Pericardium fibroblast (primary cell): Measurements from ENCODE around the gene ADD1. TPM values are rescaled to one million over a fixed set of nuclear protein-coding genes. Genes with fewer than 3 reads are reported as not detected.

ENCODE experiments used
- total RNA-seq: library from RNA; depleted of rRNA; stranded (reverse); fragments of >200 nt; gene quantifications from 2 replicates; pipeline ENCODE4 v1.2.3, GENCODE V29; 2015

ADD1 gene, protein sequence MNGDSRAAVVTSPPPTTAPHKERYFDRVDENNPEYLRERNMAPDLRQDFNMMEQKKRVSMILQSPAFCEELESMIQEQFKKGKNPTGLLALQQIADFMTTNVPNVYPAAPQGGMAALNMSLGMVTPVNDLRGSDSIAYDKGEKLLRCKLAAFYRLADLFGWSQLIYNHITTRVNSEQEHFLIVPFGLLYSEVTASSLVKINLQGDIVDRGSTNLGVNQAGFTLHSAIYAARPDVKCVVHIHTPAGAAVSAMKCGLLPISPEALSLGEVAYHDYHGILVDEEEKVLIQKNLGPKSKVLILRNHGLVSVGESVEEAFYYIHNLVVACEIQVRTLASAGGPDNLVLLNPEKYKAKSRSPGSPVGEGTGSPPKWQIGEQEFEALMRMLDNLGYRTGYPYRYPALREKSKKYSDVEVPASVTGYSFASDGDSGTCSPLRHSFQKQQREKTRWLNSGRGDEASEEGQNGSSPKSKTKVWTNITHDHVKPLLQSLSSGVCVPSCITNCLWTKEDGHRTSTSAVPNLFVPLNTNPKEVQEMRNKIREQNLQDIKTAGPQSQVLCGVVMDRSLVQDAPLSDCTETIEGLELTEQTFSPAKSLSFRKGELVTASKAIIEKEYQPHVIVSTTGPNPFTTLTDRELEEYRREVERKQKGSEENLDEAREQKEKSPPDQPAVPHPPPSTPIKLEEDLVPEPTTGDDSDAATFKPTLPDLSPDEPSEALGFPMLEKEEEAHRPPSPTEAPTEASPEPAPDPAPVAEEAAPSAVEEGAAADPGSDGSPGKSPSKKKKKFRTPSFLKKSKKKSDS
- 164 and 215 TPM in 2 replicates for total RNA-seq

DNA sequence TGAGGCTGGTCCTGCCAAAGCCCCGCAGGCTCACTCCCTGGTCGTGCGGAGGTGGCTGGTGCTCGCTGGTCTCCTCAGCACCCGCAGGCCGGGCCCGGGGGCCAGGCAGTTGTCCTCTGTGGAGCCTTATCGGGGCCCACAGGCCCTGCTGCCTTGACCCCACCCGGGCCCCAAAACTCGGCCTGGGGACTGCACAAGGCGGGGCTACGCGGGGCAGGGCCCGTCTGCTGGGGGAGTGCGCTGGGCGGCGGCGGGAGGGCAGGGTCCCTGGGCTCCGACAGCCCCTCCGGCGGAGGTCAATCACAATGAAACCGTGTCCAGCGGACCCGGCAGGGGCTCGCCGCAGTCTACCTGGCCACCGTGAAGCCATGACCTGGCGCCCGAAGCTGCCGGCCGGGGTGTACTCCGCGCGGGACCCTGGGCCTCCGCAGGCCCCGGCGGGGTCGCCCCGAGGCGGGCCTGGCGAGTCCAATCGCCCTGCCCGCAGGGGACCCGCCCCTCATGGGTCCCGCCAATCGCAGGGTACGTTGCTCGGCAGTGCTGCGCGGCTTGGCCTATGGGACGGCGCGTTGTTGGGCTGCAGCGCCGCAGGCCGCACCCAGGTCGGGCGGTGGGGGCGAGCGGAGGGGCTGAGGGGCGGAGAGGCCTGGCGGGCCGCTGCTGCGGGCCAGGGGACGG lies at the start of gene ADD1:
Gene ADD1 (plus strand): TSS at position 582 of the 678 bp plus-strand sequence. CDS start 32,072 bp downstream, outside the sequence.

DNA sequence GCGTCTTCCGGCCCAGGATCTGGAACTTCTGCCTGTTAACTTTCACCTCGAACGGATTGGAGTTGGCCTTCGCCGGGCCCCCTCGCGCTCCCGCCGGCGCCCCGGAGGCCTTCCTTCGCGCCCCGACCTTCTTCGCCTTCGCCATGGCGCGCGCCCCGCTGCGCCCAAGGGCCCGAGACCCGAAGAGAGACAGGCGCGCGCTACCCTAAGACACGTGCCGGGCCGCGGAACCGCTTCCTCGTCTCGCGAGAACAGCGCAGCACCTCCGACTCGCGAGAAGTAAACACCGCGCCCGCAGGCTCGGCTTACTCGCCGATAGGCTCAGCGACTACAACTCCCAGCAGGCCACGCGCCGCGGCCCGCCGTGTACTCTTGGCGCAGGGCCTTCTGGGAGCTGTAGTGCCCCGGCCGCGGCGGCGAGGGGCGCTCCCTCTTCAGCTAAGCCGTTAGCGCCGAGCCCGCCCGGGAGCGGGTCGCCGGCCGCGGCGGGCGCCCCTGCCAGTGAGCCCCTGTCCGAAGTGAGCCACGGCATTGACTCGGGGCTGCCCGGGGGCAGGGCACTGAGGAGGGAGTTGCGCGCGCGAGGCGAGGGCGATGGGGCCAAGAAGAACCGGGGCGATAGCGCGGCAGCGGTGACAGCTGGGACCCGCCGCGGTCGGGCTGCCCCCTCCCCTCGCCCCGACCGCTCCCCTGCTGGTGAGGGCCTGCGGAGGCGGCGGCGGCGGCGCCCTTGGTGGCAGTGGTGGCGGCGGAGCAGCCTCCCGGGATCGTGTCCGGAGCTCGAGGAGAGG lies 119.7 kb downstream of the ADD1 start, which contains the start of the genes GRK4 and NOP14:
Gene GRK4 (plus strand): TSS at position 397 of the 791 bp plus-strand sequence. CDS start 500 bp downstream, outside the sequence.
Gene NOP14 (minus strand): TSS at position 232 of the 791 bp plus-strand sequence. CDS start 87 bp downstream, at position 145.

Other genes starting within 250 kb of the ADD1 start
- 51.8 and 56.1 TPM in 2 replicates for gene TNIP2, start 87.5 kb upstream of the ADD1 start, total RNA-seq
- gene SH3BP2, start 50.8 kb upstream of the ADD1 start, total RNA-seq, result 27.3 and 28.5 TPM in 2 replicates
- gene NOP14, start 119.6 kb downstream of the ADD1 start, total RNA-seq, result 14.6 and 16.4 TPM in 2 replicates
- gene GRK4, start 119.7 kb downstream of the ADD1 start, total RNA-seq, result 1.4 and 3.7 TPM in 2 replicates
- not detected in 2 replicates for gene HTT-AS, start 230.7 kb downstream of the ADD1 start, total RNA-seq
- 9.8 and 17.0 TPM in 2 replicates for gene HTT, start 230.8 kb downstream of the ADD1 start, total RNA-seq